ENCODE data around the gene PHRF1. TPM values are rescaled to one million over a fixed set of nuclear protein-coding genes. Genes with fewer than 3 reads are reported as not detected.

The PHRF1 gene
- total and polyA plus RNA-seq, 9 of the 15 experiments (the other 6 are each of a cell fraction or from before 2014, with no cell fraction given) = 0.07 to 37.2 (median 7.7) TPM

- TF ChIP-seq POLR2A (conservative IDR thresholded peaks at IDR 0.05) (0 out of 2 replicates have a peak, but pooled peaks have one; percentile 30), ZNF561 (CRISPR knock-in tag; conservative IDR thresholded peaks at IDR 0.05) (no peak), POLR2G (IDR thresholded peaks at IDR 0.05; ENCODE audit: low read depth, low read length) (peak; percentile 64; the same call in 1 of the 2 replicates), CEBPG (CRISPR knock-in tag; IDR thresholded peaks at IDR 0.05) (no peak), CEBPG (tag; conservative IDR thresholded peaks at IDR 0.05 in 1 of 2, IDR thresholded peaks at IDR 0.05 in 1 of 2) (no peak)
- TF ChIP-seq, protein P1, sequence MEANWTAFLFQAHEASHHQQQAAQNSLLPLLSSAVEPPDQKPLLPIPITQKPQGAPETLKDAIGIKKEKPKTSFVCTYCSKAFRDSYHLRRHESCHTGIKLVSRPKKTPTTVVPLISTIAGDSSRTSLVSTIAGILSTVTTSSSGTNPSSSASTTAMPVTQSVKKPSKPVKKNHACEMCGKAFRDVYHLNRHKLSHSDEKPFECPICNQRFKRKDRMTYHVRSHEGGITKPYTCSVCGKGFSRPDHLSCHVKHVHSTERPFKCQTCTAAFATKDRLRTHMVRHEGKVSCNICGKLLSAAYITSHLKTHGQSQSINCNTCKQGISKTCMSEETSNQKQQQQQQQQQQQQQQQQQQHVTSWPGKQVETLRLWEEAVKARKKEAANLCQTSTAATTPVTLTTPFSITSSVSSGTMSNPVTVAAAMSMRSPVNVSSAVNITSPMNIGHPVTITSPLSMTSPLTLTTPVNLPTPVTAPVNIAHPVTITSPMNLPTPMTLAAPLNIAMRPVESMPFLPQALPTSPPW (CRISPR knock-in tag; IDR thresholded peaks at IDR 0.05) = no peak
- intact Hi-C loops (cut with micrococcal nuclease) = no loop called here
- in situ Hi-C loops (cut with MboI) = no loop called here
- Histone ChIP-seq H3K9me1 (ENCODE audit: control insufficient read depth, insufficient read depth, low read length) (no peaks in the 10 kb centered on the region), H2AFZ (ENCODE audit: low read depth, low read length) (no peak overlapping the region), H3K9ac (ENCODE audit: insufficient read depth in 1 of 2, low read depth in 2 of 2, low read length in 2 of 2) (peak overlapping the region in 1 of 2 experiments; percentile 64; a peak in 1 of 4 replicates), H3K9me3 (replicated peaks; ENCODE audit: control insufficient read depth, insufficient read depth, low read depth, low read length) (no peaks in the 10 kb centered on the region), H4K20me1 (replicated peaks; ENCODE audit: control insufficient read depth, insufficient read depth, low read length) (0 out of 2 replicates have a peak, but pooled peaks cover 4% of the 10 kb centered on the region), H3K4me2 (ENCODE audit: insufficient read depth, low read length) (no peak overlapping the region), H3K4me3 (no peak overlapping the region), H3K36me3 (ENCODE audit: control insufficient read depth, insufficient read depth, low read length) (peaks cover 35% of the 10 kb centered on the region; the same call in 1 of the 3 replicates), H3K27me3 (ENCODE audit: control insufficient read depth in 2 of 2, insufficient read depth in 2 of 2, low read length in 2 of 2) (no peaks in the 10 kb centered on the region), H3K27ac (ENCODE audit: extremely low read depth, low read depth, low read length) (no peak overlapping the region), H3K79me2 (ENCODE audit: control insufficient read depth, insufficient read depth, low read length) (peaks cover 17% of the 10 kb centered on the region), H3K4me1 (replicated peaks in 1 of 2; ENCODE audit: control insufficient read depth in 2 of 2, insufficient read depth in 2 of 2, low read length in 2 of 2) (peaks cover 5 to 74% of the 10 kb centered on the region in 2 experiments; a peak in 4 of 5 replicates)
- ChIA-PET CTCF (ENCODE audit: low intra/inter-chr PET ratio) (no interaction called here), POLR2A (interaction anchor here (0.8 kb wide), 1 partner anchor 13 kb away, joined by 3 read pairs; no protein-coding TSS in a partner anchor)
- DNase-seq (ENCODE audit: extremely low read depth in 1 of 4, low spot score in 3 of 4) = no peak
- BruUV-seq (replicated peaks) = no TSS peak
- FAIRE-seq = no peak
- 97% methylated on average over 6 of the region's 28 CpGs for WGBS (ENCODE audit: insufficient coverage, low coverage, missing lambda C conversion rate)
- ATAC-seq = no peak
These were observed 45.1 kb upstream of the PHRF1 start for GRCh38 chr11:530960-531831.

Data from K562 (cell line).